ENCODE measurements around the gene CTSE.

- TF ChIP-seq CTCF (optimal IDR thresholded peaks at IDR 0.05 in 1 of 3, IDR thresholded peaks at IDR 0.05 in 1 of 3, conservative IDR thresholded peaks at IDR 0.05 in 1 of 3; ENCODE audit: extremely low read depth in 1 of 3, insufficient read depth in 2 of 3, low read length in 3 of 3) (no peak), EZH2 (IDR thresholded peaks at IDR 0.05; ENCODE audit: low read length) (no peak)
Measured at GRCh38 chr1:206047271-206047670, 23.6 kb upstream of the CTSE start.
